Neural cell (in vitro differentiated cells): ENCODE results near the gene FAM72A. TPM values are rescaled to one million over a fixed set of nuclear protein-coding genes. Genes with fewer than 3 reads are reported as not detected.
"Not testable (repeated sequence)": the region's sequence is repeated elsewhere in the genome, so short reads cannot be mapped to it uniquely, and the experiment has no call there.

Experiments used
- H2AFZ ChIP-seq: fragments of 200-600, 300-800 bp; sonication (generic), shearing (Covaris generic); 2 replicates; pipeline ENCODE4 v1.6.0; 2014; ENCODE audit warnings: low read depth, mild to moderate bottlenecking, antibody characterized with exemption, low read length, moderate library complexity
- H3F3A ChIP-seq: fragments of 200-600 bp; shearing (Covaris generic); 2 replicates; pipeline ENCODE4 v1.6.1; 2016; ENCODE audit warnings: mild to moderate bottlenecking, moderate library complexity, mixed read lengths, antibody characterized with exemption, low read length; ENCODE audit not compliant: insufficient read depth, poor library complexity, severe bottlenecking
- H3K27ac ChIP-seq: fragments of 200-600, 300-800 bp; sonication (generic), shearing (Covaris generic); 2 replicates; pipeline ENCODE4 v1.5.1; 2014; ENCODE audit warnings: mild to moderate bottlenecking, low read length, moderate library complexity
- H3K27me3 ChIP-seq: fragments of 300-800, 200-600 bp; sonication (generic), shearing (Covaris generic); 2 replicates; pipeline ENCODE4 v1.6.0; 2014; ENCODE audit warnings: mild to moderate bottlenecking, low read depth, low read length, moderate library complexity; ENCODE audit not compliant: insufficient read depth
- H3K36me3 ChIP-seq: fragments of 300-800, 200-600 bp; sonication (generic), shearing (Covaris generic); 2 replicates; pipeline ENCODE4 v1.5.1; 2014; ENCODE audit warnings: mild to moderate bottlenecking, antibody characterized with exemption, low read length, moderate library complexity; ENCODE audit not compliant: insufficient read depth
- H3K4me2 ChIP-seq: fragments of 300-800, 200-600 bp; sonication (generic), shearing (Covaris generic); 2 replicates; pipeline ENCODE4 v1.6.0; 2014; ENCODE audit warnings: mild to moderate bottlenecking, low read length
- H3K4me3 ChIP-seq: fragments of 300-800, 200-600 bp; sonication (generic), shearing (Covaris generic); 2 replicates; pipeline ENCODE4 v1.5.1; 2014; ENCODE audit warnings: mild to moderate bottlenecking, low read length, moderate library complexity
- H3K79me2 ChIP-seq: fragments of 200-600 bp; shearing (Covaris generic); replicated peaks from 2 replicates; pipeline ENCODE4 v1.6.0; 2014; ENCODE audit warnings: mild to moderate bottlenecking, low read length, moderate library complexity; ENCODE audit not compliant: insufficient read depth
- H3K9ac ChIP-seq: fragments of 300-800, 200-600 bp; sonication (generic), shearing (Covaris generic); 2 replicates; pipeline ENCODE4 v1.6.1; 2016; ENCODE audit warnings: mild to moderate bottlenecking, low read length, mixed read lengths
- H3K9me2 ChIP-seq: fragments of 200-600 bp; shearing (Covaris generic); 2 replicates; pipeline ENCODE4 v1.6.1; 2016; ENCODE audit warnings: mild to moderate bottlenecking, low read length, mixed read lengths; ENCODE audit not compliant: insufficient read depth
- H3K9me3 ChIP-seq: fragments of 200-600, 300-800 bp; sonication (generic), shearing (Covaris generic); 2 replicates; pipeline ENCODE4 v1.6.1; 2016; ENCODE audit warnings: mild to moderate bottlenecking, mixed run types, low read length, moderate library complexity, mixed read lengths
- H4K20me1 ChIP-seq: fragments of 200-600 bp; shearing (Covaris generic); 2 replicates; pipeline ENCODE4 v1.6.1; 2016; ENCODE audit warnings: mild to moderate bottlenecking, mixed run types; ENCODE audit not compliant: insufficient read depth
- SMC3 ChIP-seq: fragments of 450-650 bp; conservative IDR thresholded peaks from 2 replicates; pipeline ENCODE4 v1.6.1; 2014; ENCODE audit warnings: antibody characterized with exemption, mild to moderate bottlenecking, moderate library complexity; ENCODE audit not compliant: poor library complexity
- polyA plus RNA-seq: library from polyadenylated mRNA; depleted of rRNA; stranded (reverse); fragments of >200 nt; gene quantifications from 2 replicates; pipeline ENCODE4 v1.2.3, GENCODE V29; 2014
- TF ChIP-seq, protein P1 (sequence below): fragments of 450-650 bp; IDR thresholded peaks from 2 replicates; pipeline ENCODE4 v1.5.1; 2014; ENCODE audit warnings: antibody characterized with exemption, mild to moderate bottlenecking, moderate library complexity; ENCODE audit not compliant: poor library complexity, severe bottlenecking

Gene FAM72A
- polyA plus RNA-seq, 1 donor from 2014 or later = 2.2 TPM

DNA sequence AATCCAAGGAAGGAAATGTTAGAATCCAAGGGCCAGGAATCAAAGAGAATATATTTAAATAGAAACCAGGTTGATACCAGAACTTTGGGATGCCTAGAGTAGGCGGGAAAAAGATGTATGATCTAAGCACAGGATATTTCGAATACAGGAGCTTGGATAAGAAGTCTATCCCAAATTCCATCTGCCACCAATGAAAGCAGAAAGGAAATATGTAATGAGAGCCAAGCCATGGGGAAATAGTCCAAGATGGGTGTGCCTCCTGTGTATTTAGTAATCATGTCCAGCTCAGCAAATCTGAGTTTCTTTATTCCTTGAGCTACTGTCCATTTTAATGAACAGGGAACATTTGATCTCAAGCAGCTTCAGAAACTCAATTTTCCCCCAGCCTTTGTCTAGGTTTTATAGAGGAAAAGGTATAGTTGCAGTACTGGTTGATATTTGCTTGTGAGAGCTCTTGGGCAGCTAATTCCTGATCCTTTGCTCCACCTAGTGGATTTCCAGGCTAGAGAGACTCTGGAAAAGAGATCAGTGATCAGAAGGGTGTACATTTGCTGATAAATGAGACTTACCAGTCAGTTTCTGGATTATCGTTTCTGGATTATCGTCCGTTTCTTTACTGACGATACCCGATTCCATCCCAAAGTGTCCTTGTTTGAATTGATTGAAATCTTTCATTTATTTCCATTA lies 28.3 kb downstream of the FAM72A start:
- not testable (repeated sequence) for H3K27me3 ChIP-seq, H3K9me3 ChIP-seq

DNA sequence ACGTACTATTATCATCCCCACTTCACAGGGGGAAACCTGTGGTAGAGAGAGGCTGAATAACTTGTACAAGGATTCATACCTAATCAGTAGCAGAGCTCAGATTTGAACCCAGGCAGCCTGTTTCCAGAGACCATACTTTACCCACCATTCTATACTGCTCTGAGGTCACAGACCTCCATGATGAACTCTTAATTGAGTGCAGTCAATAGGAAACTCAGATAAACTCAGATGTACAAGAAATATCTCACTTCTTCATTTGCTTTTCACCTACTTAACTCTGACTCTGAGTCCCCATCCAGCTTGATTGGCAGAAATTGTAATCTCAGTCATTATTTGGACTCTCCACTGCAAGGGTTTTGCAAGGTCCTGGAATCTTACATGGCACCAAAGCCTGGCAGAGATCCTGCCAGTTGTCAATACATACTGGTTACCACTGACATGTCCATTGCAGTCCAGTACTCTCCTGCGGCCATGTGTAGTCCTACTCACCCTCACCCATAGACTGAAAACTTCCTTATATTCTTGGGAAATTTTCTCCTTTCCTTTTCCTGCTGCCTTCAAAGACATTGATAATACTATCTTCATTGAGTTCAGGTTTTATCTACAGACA lies 29.4 kb downstream of the FAM72A start:
- not testable (repeated sequence) for H3K27me3 ChIP-seq, H3K36me3 ChIP-seq, H3K27ac ChIP-seq, H3K79me2 ChIP-seq, H3F3A ChIP-seq, H3K9me2 ChIP-seq, H2AFZ ChIP-seq, H3K9ac ChIP-seq, H3K4me3 ChIP-seq, H4K20me1 ChIP-seq, H3K4me2 ChIP-seq, H3K9me3 ChIP-seq

More for the DNA sequence above, 28.3 kb downstream of the FAM72A start:
- not testable (repeated sequence) for H3K27ac ChIP-seq, H3K9ac ChIP-seq, H3K4me3 ChIP-seq, H3K4me2 ChIP-seq, H4K20me1 ChIP-seq, H3F3A ChIP-seq, H3K9me2 ChIP-seq, H2AFZ ChIP-seq, H3K36me3 ChIP-seq, H3K79me2 ChIP-seq
- TF ChIP-seq SMC3 = peak; percentile 40
- TF ChIP-seq, protein P1, sequence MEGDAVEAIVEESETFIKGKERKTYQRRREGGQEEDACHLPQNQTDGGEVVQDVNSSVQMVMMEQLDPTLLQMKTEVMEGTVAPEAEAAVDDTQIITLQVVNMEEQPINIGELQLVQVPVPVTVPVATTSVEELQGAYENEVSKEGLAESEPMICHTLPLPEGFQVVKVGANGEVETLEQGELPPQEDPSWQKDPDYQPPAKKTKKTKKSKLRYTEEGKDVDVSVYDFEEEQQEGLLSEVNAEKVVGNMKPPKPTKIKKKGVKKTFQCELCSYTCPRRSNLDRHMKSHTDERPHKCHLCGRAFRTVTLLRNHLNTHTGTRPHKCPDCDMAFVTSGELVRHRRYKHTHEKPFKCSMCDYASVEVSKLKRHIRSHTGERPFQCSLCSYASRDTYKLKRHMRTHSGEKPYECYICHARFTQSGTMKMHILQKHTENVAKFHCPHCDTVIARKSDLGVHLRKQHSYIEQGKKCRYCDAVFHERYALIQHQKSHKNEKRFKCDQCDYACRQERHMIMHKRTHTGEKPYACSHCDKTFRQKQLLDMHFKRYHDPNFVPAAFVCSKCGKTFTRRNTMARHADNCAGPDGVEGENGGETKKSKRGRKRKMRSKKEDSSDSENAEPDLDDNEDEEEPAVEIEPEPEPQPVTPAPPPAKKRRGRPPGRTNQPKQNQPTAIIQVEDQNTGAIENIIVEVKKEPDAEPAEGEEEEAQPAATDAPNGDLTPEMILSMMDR = peak; percentile 62

DNA sequence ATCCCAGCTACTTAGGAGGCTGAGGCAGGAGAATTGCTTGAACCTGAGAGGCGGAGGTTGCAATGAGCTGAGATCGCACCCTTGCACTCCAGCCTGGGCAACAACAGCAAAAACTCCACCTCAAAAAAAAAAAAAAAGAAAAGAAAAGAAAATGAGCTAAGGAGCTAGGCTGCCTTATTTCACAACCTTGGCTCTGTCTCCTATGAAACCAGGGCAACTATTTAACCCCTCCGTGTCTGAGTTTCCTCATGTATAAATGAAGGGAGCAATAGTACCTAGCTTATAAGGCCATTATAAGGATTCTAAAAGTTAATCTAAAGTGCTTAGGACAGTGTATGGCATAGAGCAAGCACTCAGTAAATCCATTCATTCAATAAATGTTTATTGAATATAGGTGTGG lies 32.8 kb downstream of the FAM72A start:
- H3K4me2 ChIP-seq, H3K9ac ChIP-seq, H3F3A ChIP-seq, H4K20me1 ChIP-seq, H3K27me3 ChIP-seq, H3K9me2 ChIP-seq, H3K79me2 ChIP-seq, H2AFZ ChIP-seq, H3K9me3 ChIP-seq, H3K4me3 ChIP-seq, H3K36me3 ChIP-seq, H3K27ac ChIP-seq: not testable (repeated sequence)

DNA sequence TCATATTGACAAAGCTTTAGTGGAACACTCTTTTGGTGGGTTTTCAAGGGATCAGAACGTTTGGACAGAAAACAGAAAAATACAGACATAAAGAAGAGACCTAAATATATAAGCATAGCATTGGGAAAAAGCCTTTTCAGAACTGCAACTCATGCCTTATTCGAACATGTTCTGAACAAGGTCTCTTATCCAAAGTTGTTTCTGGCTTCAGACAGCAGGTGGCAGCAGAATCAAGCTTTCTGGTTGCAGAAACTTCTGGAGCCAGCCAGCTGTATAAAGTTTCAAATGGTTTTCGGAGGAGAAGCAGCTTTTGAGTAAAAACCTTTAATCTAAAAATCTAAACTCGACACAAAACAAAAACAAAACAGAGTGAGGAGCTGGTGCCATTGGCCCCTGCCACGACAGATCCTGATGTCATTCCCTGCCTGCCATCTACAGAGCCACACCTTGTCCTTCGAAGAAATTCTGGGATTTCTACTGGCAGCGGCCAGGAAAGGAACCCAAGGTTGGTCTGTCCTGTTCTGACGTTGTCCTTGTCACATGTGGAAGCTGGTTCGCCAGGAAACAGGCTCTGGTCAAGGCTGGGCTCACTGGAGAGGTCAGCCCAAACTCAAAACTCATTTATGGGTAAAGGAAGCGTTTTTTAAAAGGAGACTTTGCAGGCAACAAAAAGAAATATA lies 35.1 kb downstream of the FAM72A start:
- H3F3A ChIP-seq, H2AFZ ChIP-seq, H3K9ac ChIP-seq, H3K9me2 ChIP-seq, H3K27me3 ChIP-seq, H3K36me3 ChIP-seq, H3K4me3 ChIP-seq, H3K4me2 ChIP-seq, H3K27ac ChIP-seq, H3K9me3 ChIP-seq, H3K79me2 ChIP-seq, H4K20me1 ChIP-seq: not testable (repeated sequence)
